ENCODE data around the gene SERGEF. TPM values are rescaled to one million over a fixed set of nuclear protein-coding genes. Genes with fewer than 3 reads are reported as not detected.

Gene SERGEF
- total RNA-seq, 2 experiments from 2014 or later = 40.2 to 41.7 TPM

DNA sequence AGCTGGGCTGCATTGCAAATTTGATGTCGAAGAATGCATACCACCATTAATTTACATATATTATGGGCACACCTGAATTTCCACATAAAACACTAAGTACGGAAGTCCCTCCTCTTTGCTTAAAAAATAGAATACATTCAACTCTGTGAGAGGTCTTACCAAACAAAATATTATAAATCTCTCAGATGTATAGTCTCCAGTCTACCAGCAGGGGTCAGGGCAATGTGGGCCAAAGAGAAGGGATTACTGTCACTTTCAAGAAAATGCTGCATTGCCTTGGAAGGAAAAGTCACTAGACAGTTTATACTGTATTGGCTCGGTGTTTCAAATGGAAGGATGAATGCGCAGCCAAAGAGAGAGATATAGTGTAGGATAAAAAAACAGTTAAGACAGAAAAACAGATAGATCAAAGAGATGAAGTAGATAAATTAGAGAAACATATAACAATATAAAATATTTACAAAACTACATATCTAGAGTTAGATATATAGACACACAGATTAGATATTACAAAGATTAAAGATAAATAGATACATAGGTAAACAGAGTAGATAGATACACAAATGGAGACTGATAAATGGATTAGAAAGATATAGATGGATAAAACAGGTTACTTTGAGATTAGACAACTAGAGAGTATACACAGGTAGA lies 20.9 kb downstream of the SERGEF start:
- Mint-ChIP-seq H3K27ac (no peak overlapping the region), H3K27me3 (ENCODE audit: low read depth) (no peaks in the 10 kb centered on the region), H3K4me1 (ENCODE audit: low read depth) (no peaks in the 10 kb centered on the region), H3K36me3 (ENCODE audit: low read depth) (peaks cover 19% of the 10 kb centered on the region), H3K4me3 (no peak overlapping the region), H3K9me3 (no peaks in the 10 kb centered on the region)
- CTCF ChIA-PET = interaction anchor here (0.6 to 3.6 kb wide), 10 partner anchors 11 to 822 kb away, joined by 3 to 22 read pairs (median 4); partner anchors contain the start of genes SAAL1 and SERGEF
- DNase-seq = peak; percentile 67
- intact Hi-C loops (cut with micrococcal nuclease) = loop anchor here (1.0 to 5.0 kb wide), 2 partner anchors 114 to 770 kb away; partner anchors contain the start of gene SAAL1

DNA sequence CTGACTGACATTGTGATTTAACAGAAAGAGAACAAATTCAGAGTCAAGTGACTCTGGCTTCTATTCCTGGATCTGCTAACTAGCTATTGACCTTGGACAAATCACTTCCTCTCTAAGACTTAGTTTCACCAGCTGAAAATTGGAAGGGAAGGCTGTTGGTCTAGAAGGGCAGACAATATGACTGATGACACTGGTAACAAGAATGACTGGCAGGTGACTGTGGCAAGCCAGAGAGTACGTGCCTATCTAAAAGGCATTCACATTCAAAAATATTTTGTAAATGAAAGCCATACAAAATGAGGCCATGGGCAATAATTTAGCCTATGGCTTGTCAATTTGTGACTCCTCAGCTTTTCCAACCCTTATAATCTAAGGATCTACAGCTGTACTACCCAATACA lies 23.5 kb downstream of the SERGEF start:
- Mint-ChIP-seq H3K4me1 (ENCODE audit: low read depth) (no peaks in the 10 kb centered on the region), H3K27ac (no peak overlapping the region), H3K36me3 (ENCODE audit: low read depth) (peaks cover 22% of the 10 kb centered on the region), H3K27me3 (ENCODE audit: low read depth) (no peaks in the 10 kb centered on the region), H3K9me3 (no peaks in the 10 kb centered on the region), H3K4me3 (no peak overlapping the region)
- intact Hi-C loops (cut with micrococcal nuclease) = no loop called here
- DNase-seq = no peak
- CTCF ChIA-PET = interaction anchor here (0.6 to 3.6 kb wide), 5 partner anchors 9 to 865 kb away, joined by 3 to 14 read pairs (median 5); partner anchors contain the start of gene SAAL1

DNA sequence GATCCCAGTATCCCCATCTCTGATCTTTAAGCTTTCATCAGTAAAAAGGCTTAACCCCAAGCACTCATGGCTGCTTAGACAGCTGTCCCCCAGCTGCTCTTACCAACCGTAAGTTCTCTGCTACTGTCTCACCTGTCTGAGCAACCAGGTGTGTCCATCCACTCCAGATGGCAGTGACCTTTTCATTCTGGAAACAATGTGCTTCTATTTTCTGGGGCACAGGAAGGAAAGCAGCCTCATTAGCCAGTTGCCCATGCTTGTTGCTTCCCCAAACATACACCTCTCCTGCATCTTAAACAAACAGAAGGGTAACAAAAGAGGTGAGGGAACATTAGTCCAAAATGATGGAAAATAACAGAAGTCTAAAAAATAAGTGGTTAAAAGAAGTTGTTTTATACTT lies 24.4 kb downstream of the SERGEF start:
- CTCF ChIA-PET = interaction anchor here (1.5 to 1.9 kb wide), 2 partner anchors 118 to 258 kb away, joined by 5 to 6 read pairs; partner anchors contain the start of gene SAAL1
- Mint-ChIP-seq H3K9me3 (no peaks in the 10 kb centered on the region), H3K27me3 (ENCODE audit: low read depth) (no peaks in the 10 kb centered on the region), H3K4me1 (ENCODE audit: low read depth) (no peaks in the 10 kb centered on the region), H3K4me3 (no peak overlapping the region), H3K27ac (no peak overlapping the region), H3K36me3 (ENCODE audit: low read depth) (peaks cover 30% of the 10 kb centered on the region)
- no peak for DNase-seq
- intact Hi-C loops (cut with micrococcal nuclease) = no loop called here

DNA sequence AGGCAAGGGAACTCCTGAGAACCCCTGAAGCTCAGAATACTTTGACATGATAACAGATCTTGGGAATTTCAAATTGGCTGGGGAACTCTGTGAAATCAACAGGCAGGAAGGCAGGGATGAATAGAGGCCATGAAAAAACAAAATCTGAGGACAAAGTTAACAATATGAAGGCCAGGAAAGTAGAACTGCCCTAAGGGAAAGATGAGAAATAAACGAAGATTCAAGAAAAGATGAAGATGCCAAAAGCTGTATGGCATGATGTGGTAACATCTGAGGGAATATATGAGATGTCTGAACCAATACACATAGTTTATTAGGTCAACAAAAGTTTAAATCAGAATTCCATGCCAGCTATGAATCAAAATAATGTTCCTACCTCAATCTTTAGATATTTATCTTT lies 25.0 kb downstream of the SERGEF start:
- Mint-ChIP-seq H3K27me3 (ENCODE audit: low read depth) (no peaks in the 10 kb centered on the region), H3K4me1 (ENCODE audit: low read depth) (no peaks in the 10 kb centered on the region), H3K27ac (no peak overlapping the region), H3K9me3 (no peaks in the 10 kb centered on the region), H3K4me3 (no peak overlapping the region), H3K36me3 (ENCODE audit: low read depth) (peaks cover 32% of the 10 kb centered on the region)
- CTCF ChIA-PET = interaction anchor here (1.0 to 1.6 kb wide), 5 partner anchors 9 to 257 kb away, joined by 3 to 8 read pairs (median 4); partner anchors contain the start of gene SAAL1
- intact Hi-C loops (cut with micrococcal nuclease) = no loop called here
- no peak for DNase-seq

DNA sequence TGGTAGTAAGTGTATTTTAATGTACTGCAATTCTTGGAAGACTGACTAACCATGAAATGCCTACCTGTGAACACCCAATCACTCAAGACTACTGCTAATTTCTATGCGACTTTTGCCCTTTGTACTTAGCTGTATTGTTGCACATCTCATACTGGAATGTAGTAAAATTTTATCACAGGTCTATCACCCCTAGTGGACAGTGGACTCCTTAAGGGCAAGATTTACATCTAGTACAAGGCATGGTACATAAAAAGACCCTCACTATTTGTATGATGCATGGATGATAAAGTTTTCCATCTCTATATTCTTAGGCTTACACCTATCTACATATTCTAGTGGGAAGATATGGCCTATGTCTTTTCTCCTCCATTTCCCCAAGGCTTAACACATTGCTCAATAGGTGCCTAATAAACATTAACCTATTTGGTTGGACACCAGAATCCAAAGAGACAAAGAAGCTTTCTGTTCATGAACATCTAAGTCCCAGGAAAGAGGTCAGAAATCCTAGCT lies 26.1 kb downstream of the SERGEF start:
- Mint-ChIP-seq H3K27ac (no peak overlapping the region), H3K4me3 (no peak overlapping the region), H3K4me1 (ENCODE audit: low read depth) (no peaks in the 10 kb centered on the region), H3K9me3 (no peaks in the 10 kb centered on the region), H3K36me3 (ENCODE audit: low read depth) (peaks cover 33% of the 10 kb centered on the region), H3K27me3 (ENCODE audit: low read depth) (no peaks in the 10 kb centered on the region)
- no peak for DNase-seq
- intact Hi-C loops (cut with micrococcal nuclease) = no loop called here
- CTCF ChIA-PET = interaction anchor here (0.9 to 1.7 kb wide), 5 partner anchors 16 to 266 kb away, joined by 3 to 8 read pairs (median 4); partner anchors contain the start of gene SAAL1

DNA sequence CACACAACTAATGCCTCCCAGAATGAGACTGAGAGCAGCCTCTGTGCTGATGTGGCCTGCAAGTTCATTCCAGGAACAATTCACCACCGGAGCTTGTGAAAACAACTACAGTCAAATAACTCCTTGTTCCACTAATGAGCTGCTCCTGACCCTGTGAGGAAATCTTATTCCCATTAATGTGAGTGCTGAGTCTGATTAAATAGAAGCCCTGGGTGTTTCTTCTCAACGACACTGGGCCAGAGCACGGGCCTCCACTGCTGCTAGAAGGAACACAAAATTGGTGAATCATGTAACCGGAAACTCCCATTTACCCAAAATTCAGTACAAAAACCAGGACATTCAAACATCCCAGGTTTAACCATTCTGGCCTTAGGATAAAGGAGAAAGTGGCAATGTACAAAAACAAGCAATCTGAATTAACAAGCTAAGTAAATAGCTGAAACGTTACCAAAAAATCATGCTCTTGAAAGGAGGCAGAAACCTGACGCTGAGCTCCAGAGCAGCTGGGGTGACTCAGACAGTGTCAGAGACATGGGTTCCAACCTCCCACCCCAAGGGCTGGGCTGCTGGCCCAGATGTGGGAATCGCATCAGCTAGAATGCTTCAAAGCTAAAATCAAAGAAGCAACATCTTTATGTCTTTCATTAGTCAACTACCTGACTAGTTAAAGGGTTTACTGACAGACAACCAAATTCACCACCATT lies 26.7 kb downstream of the SERGEF start:
- no peak for DNase-seq
- CTCF ChIA-PET = interaction anchor here (1.4 to 1.7 kb wide), 3 partner anchors 15 to 255 kb away, joined by 4 to 8 read pairs (median 4); partner anchors contain the start of gene SAAL1
- no peak overlapping the region for H3K27ac Mint-ChIP-seq
- no peak overlapping the region for H3K4me3 Mint-ChIP-seq
- no peaks in the 10 kb centered on the region for H3K27me3 Mint-ChIP-seq (ENCODE audit: low read depth)
- H3K4me1 Mint-ChIP-seq (ENCODE audit: low read depth) = no peaks in the 10 kb centered on the region
- intact Hi-C loops (cut with micrococcal nuclease) = no loop called here
- no peaks in the 10 kb centered on the region for H3K9me3 Mint-ChIP-seq
- peaks cover 33% of the 10 kb centered on the region for H3K36me3 Mint-ChIP-seq (ENCODE audit: low read depth)

DNA sequence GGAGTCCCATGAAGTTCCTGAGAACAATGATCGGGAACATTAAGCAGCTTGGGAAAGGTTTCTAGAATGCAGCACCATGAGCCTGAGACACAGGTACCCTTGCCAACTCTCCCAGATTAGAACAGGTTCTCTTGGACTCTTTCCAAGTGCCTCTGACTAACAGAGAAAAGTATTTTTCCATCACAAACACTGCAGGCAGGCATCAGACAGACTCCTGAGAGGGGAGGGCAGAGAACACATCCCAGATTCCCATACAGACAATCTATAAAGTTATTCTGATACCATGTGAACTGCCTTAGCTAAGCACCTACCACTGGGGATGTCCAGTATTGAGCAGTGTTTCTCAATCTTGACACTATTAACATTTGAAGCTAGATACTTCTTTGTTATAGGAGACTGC lies 27.3 kb downstream of the SERGEF start:
- Mint-ChIP-seq H3K27ac (no peak overlapping the region), H3K36me3 (ENCODE audit: low read depth) (peaks cover 33% of the 10 kb centered on the region), H3K4me1 (ENCODE audit: low read depth) (no peaks in the 10 kb centered on the region), H3K9me3 (no peaks in the 10 kb centered on the region), H3K4me3 (no peak overlapping the region), H3K27me3 (ENCODE audit: low read depth) (no peaks in the 10 kb centered on the region)
- CTCF ChIA-PET = interaction anchor here (1.7 kb wide), 1 partner anchor 255 kb away, joined by 8 read pairs; no protein-coding TSS in a partner anchor
- intact Hi-C loops (cut with micrococcal nuclease) = no loop called here
- no peak for DNase-seq

DNA sequence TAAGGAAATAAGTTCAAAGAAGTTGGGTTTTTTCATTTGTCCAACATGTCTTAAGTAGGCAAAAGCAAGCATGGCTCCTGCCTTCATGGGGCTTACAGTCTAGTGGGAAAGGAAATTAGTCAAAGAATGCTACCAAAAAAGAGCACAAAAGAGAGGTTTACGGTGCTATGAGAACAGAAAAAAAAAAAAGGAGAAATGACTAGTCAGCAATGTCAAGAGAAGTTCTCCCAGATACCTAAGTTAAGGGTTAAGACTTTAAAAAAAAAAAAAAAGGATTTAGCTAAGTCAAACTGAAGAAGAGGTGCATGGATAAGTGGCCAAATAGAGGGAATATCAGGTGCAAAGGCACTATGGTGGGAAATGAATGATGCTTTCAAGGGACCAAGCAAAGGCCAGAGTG lies 29.3 kb downstream of the SERGEF start:
- Mint-ChIP-seq H3K9me3 (no peaks in the 10 kb centered on the region), H3K4me1 (ENCODE audit: low read depth) (no peaks in the 10 kb centered on the region), H3K27ac (no peak overlapping the region), H3K27me3 (ENCODE audit: low read depth) (no peaks in the 10 kb centered on the region), H3K4me3 (no peak overlapping the region), H3K36me3 (ENCODE audit: low read depth) (peaks cover 33% of the 10 kb centered on the region)
- DNase-seq = no peak
- intact Hi-C loops (cut with micrococcal nuclease) = no loop called here
- CTCF ChIA-PET = interaction anchor here (0.7 to 0.8 kb wide), 2 partner anchors 252 to 382 kb away, joined by 3 to 4 read pairs; no protein-coding TSS in a partner anchor

DNA sequence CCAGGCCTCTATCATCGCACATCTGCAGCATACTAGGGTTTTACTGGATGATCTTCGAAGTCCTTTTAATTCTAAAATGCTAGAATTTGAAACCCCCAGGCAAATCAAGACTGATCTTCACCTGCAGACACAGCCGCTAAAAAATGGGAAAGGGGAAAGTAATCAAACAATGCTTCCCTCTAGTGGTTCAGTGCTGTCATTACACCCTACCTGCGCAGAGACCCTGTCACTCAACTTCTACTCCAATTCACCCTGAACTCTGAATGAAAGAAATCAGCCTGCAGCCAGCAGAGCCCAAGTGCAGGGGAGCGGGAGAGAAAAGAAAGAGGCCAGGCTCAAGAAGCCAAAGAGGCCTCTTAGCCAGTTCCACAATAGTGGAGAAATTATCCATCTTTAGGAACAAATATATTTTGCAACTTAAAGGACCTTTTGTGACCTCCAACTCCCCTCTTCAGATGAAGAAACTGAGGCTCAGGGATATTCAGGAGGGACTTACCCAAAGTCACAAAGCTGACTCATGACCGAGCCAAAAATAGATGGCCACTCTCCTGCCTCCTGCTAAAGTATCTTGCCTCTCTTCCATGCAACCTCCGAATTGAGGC lies 33.0 kb downstream of the SERGEF start:
- CTCF ChIA-PET = interaction anchor here (0.7 to 7.0 kb wide), 8 partner anchors 8 to 730 kb away, joined by 3 to 100 read pairs (median 12); partner anchors contain the start of gene KCNC1
- intact Hi-C loops (cut with micrococcal nuclease) = loop anchor here (1.0 to 10.0 kb wide), 3 partner anchors 220 to 595 kb away; partner anchors contain the start of gene KCNJ11
- Mint-ChIP-seq H3K27ac (no peak overlapping the region), H3K27me3 (ENCODE audit: low read depth) (no peaks in the 10 kb centered on the region), H3K4me1 (ENCODE audit: low read depth) (no peaks in the 10 kb centered on the region), H3K9me3 (no peaks in the 10 kb centered on the region), H3K36me3 (ENCODE audit: low read depth) (peaks cover 21% of the 10 kb centered on the region), H3K4me3 (no peak overlapping the region)
- DNase-seq = peak; percentile 42

DNA sequence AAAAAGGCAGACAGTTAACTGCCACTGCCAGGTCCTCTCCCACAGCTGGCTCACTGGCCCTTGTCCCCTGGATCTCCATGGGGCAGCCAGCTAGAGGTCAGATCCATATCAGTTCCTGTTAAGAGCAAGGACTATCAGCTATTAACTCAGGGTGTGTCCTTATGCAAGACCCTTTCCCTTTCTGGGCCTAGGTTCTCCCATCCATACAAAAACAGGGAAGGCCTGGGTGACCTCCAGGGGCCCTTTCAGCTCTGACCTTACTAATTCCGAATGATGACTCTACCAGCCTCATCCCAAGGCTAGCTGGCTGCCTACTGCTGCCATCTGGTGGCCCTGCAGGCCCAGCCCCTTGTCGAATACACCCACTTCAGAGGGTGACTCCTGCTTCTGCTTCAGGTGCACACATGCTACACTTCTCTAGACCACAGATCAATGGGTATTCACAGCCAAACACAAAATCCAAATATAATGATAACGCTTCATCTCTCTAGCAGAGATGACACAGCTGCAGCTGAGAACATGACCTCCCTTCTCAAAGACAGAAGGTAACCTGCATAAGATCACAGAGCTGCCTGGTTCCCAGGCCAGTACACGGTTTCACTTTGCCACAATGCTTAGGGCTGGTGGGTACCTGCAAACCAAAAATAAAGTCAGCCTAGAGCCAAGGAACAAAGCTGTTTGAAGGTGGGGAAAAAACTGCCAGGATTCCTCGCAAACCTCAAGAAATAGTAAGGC lies 34.1 kb downstream of the SERGEF start:
- H3K27ac Mint-ChIP-seq = no peak overlapping the region
- intact Hi-C loops (cut with micrococcal nuclease) = loop anchor here (1.0 to 10.0 kb wide), 4 partner anchors 218 to 594 kb away; partner anchors contain the start of gene KCNJ11

DNA sequence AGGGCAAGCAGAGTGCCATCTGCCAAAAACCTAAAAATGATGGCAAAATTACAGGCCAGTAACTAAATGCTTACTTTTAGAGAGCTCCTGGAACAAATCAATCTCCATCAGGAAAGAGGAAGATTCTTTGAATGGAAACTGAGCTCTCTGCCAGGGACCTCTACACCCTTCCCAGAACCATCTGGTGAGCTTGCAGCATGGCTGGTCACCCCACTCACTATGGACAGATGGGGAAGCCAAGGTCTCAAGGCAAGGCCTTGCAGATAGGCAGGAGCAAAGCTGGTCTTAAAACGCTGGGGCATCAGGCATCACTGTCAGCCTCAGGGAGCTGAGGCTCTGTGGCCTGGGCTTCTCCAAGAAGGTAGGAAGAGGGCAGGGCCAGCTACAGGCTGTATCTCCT lies 36.2 kb downstream of the SERGEF start:
- Mint-ChIP-seq H3K27me3 (ENCODE audit: low read depth) (no peaks in the 10 kb centered on the region), H3K27ac (no peak overlapping the region), H3K36me3 (ENCODE audit: low read depth) (peaks cover 15% of the 10 kb centered on the region), H3K4me3 (no peak overlapping the region), H3K4me1 (ENCODE audit: low read depth) (no peaks in the 10 kb centered on the region), H3K9me3 (no peaks in the 10 kb centered on the region)
- intact Hi-C loops (cut with micrococcal nuclease) = loop anchor here (10.0 kb wide), 1 partner anchor 592 kb away; the partner anchor contains the start of gene KCNJ11
- DNase-seq = no peak
- CTCF ChIA-PET = interaction anchor here (0.6 to 7.0 kb wide), 5 partner anchors 10 to 378 kb away, joined by 3 to 100 read pairs (median 5); no protein-coding TSS in a partner anchor

More for the DNA sequence above, 34.1 kb downstream of the SERGEF start:
- H3K27me3 Mint-ChIP-seq (ENCODE audit: low read depth) = no peaks in the 10 kb centered on the region
- H3K4me1 Mint-ChIP-seq (ENCODE audit: low read depth) = no peaks in the 10 kb centered on the region
- CTCF ChIA-PET = interaction anchor here (0.5 to 7.0 kb wide), 19 partner anchors 9 to 802 kb away, joined by 3 to 100 read pairs (median 6); partner anchors contain the start of gene KCNC1
- H3K9me3 Mint-ChIP-seq = no peaks in the 10 kb centered on the region
- DNase-seq = peak; percentile 36
- H3K4me3 Mint-ChIP-seq = no peak overlapping the region
- peaks cover 11% of the 10 kb centered on the region for H3K36me3 Mint-ChIP-seq (ENCODE audit: low read depth)
